ENCODE results near the gene SOHLH1.

GRCh38 chr9:135670721-135671590 lies 28.3 kb downstream of the SOHLH1 start:
- TF ChIP-seq CTCF (IDR thresholded peaks at IDR 0.05) (no peak), EP300 (IDR thresholded peaks at IDR 0.05) (no peak)
